ENCODE data around the gene MT1F.

DNA sequence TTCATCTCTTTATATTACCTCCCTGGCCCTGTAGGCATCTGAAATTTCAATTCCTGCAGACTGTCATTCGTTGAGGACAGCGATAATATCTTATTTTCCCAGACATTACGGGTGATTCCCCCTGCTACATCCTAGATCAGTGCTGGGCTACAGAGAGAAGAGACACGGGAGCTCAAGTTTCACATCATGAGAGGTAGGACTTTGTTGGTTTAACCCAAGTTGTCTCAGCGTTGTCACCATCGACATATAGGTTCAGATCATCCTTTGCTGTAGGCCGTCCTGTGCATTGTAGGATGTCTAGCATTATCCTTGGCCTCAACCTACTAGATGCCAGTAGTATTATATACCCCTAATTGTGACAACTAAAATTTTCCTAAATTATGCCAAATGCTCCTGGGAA is 43.8 kb downstream of the MT1F start:
- no peak for TF ChIP-seq ZNF217 (CRISPR knock-in tag; IDR thresholded peaks at IDR 0.05)
- TF ChIP-seq MECOM (CRISPR knock-in tag; IDR thresholded peaks at IDR 0.05) = no peak
- no peak for TF ChIP-seq ZNF778 (CRISPR knock-in tag; IDR thresholded peaks at IDR 0.05)
- TF ChIP-seq, protein P1, sequence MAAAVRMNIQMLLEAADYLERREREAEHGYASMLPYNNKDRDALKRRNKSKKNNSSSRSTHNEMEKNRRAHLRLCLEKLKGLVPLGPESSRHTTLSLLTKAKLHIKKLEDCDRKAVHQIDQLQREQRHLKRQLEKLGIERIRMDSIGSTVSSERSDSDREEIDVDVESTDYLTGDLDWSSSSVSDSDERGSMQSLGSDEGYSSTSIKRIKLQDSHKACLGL (CRISPR knock-in tag; IDR thresholded peaks at IDR 0.05; ENCODE audit: borderline replicate concordance, poor library complexity, severe bottlenecking) = no peak
- TF ChIP-seq, protein P2, sequence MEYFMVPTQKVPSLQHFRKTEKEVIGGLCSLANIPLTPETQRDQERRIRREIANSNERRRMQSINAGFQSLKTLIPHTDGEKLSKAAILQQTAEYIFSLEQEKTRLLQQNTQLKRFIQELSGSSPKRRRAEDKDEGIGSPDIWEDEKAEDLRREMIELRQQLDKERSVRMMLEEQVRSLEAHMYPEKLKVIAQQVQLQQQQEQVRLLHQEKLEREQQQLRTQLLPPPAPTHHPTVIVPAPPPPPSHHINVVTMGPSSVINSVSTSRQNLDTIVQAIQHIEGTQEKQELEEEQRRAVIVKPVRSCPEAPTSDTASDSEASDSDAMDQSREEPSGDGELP (CRISPR knock-in tag; IDR thresholded peaks at IDR 0.05; ENCODE audit: borderline replicate concordance) = no peak
- no peak for TF ChIP-seq LCOR (CRISPR knock-in tag; IDR thresholded peaks at IDR 0.05)
- TF ChIP-seq CTBP1 (IDR thresholded peaks at IDR 0.05; ENCODE audit: borderline replicate concordance) = no peak
